Fibroblast of skin of right biceps (primary cell): ENCODE results near the gene HOXD4.

ENCODE experiments used
- DNase-seq: peaks from one replicate; pipeline ENCODE4 v3.0.0-alpha.2; 2013

The HOXD4 gene

GRCh38 chr2:176151442-176152287 lies at the start of gene HOXD4:
TSS of gene HOXD4 (plus strand) at chr2:176151550. CDS start at chr2:176151634, 84 bp downstream.
- DNase-seq: peak; percentile 68

GRCh38 chr2:176101842-176102241 lies 49.5 kb upstream of the HOXD4 start:
- DNase-seq: no peak

- no peak for DNase-seq
Observed at GRCh38 chr2:176102309-176102866, 49.0 kb upstream of the HOXD4 start.

- no peak for DNase-seq
Observed at GRCh38 chr2:176103194-176103593, 48.2 kb upstream of the HOXD4 start.

- no peak for DNase-seq
Observed at GRCh38 chr2:176103742-176104315, 47.5 kb upstream of the HOXD4 start.

- DNase-seq: peak; percentile 85
Observed at GRCh38 chr2:176104316-176105077, 46.9 kb upstream of the HOXD4 start.

- DNase-seq: no peak
Observed at GRCh38 chr2:176105078-176105729, 46.1 kb upstream of the HOXD4 start.

GRCh38 chr2:176105730-176106580 lies 45.4 kb upstream of the HOXD4 start:
- DNase-seq: no peak

GRCh38 chr2:176106581-176107539 lies 44.5 kb upstream of the HOXD4 start, which contains the start of gene HOXD11:
TSS of gene HOXD11 (plus strand) at chr2:176107280. CDS start at chr2:176107356, 76 bp downstream.
- DNase-seq: peak; percentile 75

GRCh38 chr2:176107731-176108181 lies 43.6 kb upstream of the HOXD4 start:
- DNase-seq: no peak

GRCh38 chr2:176109192-176109901 lies 42.0 kb upstream of the HOXD4 start:
- DNase-seq: no peak

GRCh38 chr2:176109946-176110345 lies 41.4 kb upstream of the HOXD4 start:
- no peak for DNase-seq

GRCh38 chr2:176110415-176111308 lies 40.7 kb upstream of the HOXD4 start:
- DNase-seq: no peak

- peak; percentile 56 for DNase-seq
Observed at GRCh38 chr2:176111309-176111663, 40.1 kb upstream of the HOXD4 start.

- DNase-seq: no peak
Observed at GRCh38 chr2:176111846-176112374, 39.4 kb upstream of the HOXD4 start.

GRCh38 chr2:176112375-176113302 lies 38.7 kb upstream of the HOXD4 start:
- DNase-seq: no peak
